Osteocyte (in vitro differentiated cells): ENCODE results near the gene SQOR. TPM values are rescaled to one million over a fixed set of nuclear protein-coding genes. Genes with fewer than 3 reads are reported as not detected.

Experiments
- DNase-seq: peaks from one replicate; pipeline ENCODE4 v3.0.0; 2021; ENCODE audit warnings: mixed read lengths; ENCODE audit not compliant: unreplicated experiment; ENCODE audit errors: extremely low spot score
- H3K27ac Mint-ChIP-seq: one replicate; pipeline ENCODE4 v1.8.0; 2021; ENCODE audit warnings: mild to moderate bottlenecking, mixed read lengths; ENCODE audit not compliant: unreplicated experiment
- H3K27me3 Mint-ChIP-seq: one replicate; pipeline ENCODE4 v1.8.0; 2021; ENCODE audit warnings: mixed read lengths; ENCODE audit not compliant: unreplicated experiment
- H3K36me3 Mint-ChIP-seq: one replicate; pipeline ENCODE4 v1.8.0; 2021; ENCODE audit warnings: mixed read lengths; ENCODE audit not compliant: unreplicated experiment
- H3K4me1 Mint-ChIP-seq: one replicate; pipeline ENCODE4 v1.8.0; 2021; ENCODE audit warnings: mixed read lengths; ENCODE audit not compliant: unreplicated experiment
- H3K4me3 Mint-ChIP-seq: one replicate; pipeline ENCODE4 v1.8.0; 2021; ENCODE audit warnings: mild to moderate bottlenecking, moderate library complexity, mixed read lengths; ENCODE audit not compliant: unreplicated experiment
- H3K9me3 Mint-ChIP-seq: one replicate; pipeline ENCODE4 v1.8.0; 2021; ENCODE audit warnings: mixed read lengths; ENCODE audit not compliant: unreplicated experiment
- total RNA-seq: library from RNA; stranded (reverse); gene quantifications from 2 replicates; pipeline ENCODE4 v1.2.1, GENCODE V29; 2021
- TF ChIP-seq, protein P1 (sequence below): fragments of 200-600 bp; sonication (generic); IDR thresholded peaks from 2 replicates; pipeline ENCODE4 v1.5.0; 2021; ENCODE audit warnings: antibody characterized with exemption, mild to moderate bottlenecking, moderate library complexity

Gene SQOR
- total RNA-seq, 1 donor from 2014 or later: 22.6 TPM

DNA sequence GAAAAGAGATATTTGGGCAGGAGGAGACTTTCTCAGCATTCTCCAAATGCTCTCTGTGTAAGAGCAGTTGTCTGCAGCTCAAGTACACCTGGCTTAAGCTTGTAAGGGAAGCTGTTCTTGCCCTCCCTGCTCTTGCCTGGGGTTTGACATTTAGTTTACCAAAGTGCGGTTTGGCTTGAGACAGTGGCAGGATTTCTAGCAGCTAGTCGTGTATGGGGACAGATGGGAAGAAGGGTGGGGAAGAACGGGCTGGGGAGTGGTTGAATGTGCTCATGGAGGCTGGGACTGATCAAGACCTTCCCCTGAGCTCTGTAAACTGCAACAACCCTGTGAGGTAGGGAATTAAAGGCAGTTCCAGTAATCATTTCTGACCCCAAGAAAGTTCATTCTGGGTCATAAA lies 39.8 kb downstream of the SQOR start:
- TF ChIP-seq, protein P1, sequence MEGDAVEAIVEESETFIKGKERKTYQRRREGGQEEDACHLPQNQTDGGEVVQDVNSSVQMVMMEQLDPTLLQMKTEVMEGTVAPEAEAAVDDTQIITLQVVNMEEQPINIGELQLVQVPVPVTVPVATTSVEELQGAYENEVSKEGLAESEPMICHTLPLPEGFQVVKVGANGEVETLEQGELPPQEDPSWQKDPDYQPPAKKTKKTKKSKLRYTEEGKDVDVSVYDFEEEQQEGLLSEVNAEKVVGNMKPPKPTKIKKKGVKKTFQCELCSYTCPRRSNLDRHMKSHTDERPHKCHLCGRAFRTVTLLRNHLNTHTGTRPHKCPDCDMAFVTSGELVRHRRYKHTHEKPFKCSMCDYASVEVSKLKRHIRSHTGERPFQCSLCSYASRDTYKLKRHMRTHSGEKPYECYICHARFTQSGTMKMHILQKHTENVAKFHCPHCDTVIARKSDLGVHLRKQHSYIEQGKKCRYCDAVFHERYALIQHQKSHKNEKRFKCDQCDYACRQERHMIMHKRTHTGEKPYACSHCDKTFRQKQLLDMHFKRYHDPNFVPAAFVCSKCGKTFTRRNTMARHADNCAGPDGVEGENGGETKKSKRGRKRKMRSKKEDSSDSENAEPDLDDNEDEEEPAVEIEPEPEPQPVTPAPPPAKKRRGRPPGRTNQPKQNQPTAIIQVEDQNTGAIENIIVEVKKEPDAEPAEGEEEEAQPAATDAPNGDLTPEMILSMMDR: no peak
- Mint-ChIP-seq H3K27me3 (no peaks in the 10 kb centered on the region), H3K36me3 (peaks cover 30% of the 10 kb centered on the region), H3K27ac (no peak overlapping the region), H3K4me3 (no peak overlapping the region), H3K9me3 (no peaks in the 10 kb centered on the region), H3K4me1 (peaks cover 13% of the 10 kb centered on the region)
- DNase-seq: no peak

DNA sequence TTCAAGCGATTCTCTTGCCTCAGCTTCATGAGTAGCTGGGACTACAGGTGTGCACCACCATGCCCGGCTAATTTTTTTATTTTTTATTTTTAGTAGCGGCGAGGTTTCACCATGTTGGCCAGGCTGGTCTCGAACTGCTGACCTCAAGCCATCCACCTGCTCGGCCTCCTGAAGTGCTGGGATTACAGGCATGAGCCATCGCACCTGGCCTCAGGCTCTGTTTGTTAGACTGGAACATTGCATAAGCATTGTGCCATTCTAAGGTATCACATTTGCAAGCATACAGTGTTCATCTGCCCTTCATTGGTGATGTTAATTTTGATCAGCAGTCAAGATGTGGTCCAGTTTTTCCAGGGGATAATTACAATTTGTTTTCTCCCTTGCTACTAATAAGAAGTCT lies 43.0 kb downstream of the SQOR start:
- Mint-ChIP-seq H3K27me3 (no peaks in the 10 kb centered on the region), H3K36me3 (peaks cover 25% of the 10 kb centered on the region), H3K27ac (no peak overlapping the region), H3K4me3 (no peak overlapping the region), H3K9me3 (no peaks in the 10 kb centered on the region), H3K4me1 (peaks cover 7% of the 10 kb centered on the region)
- TF ChIP-seq, protein P1: no peak
- DNase-seq: no peak

DNA sequence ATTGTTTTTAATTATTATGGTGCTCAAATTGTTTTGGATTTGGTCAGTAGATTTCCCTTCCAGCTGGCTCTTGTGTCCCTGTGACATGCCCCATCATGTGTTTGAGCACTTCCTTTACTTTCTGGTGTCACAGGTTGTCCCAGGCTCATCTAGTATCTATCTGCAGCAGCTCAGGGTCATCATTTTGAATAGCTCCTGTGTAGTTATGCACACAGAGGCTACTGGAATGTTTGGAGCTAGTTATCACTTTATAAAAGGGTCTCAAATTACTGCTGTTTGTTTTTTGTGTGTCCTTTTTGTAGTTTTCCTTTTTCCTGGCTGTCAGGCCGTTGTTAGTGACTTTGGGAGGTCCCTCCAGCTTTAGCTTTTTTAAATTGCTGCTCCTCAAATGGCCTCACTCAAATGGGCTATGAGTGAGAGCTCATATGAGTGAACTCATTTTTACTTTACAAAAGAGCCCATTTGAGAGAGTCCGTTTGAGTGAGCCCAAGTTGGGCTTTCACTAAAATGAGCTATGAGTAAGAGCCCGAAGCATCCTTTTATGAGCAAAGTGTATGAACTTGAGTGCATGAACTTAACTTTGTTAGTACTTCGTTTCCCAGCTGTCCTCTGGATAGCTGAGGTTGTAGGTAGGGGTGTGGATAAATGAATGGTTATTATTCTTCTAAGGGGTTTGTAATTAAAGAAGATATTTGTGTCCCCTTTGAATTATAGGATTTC lies 43.8 kb downstream of the SQOR start:
- Mint-ChIP-seq H3K4me1 (peaks cover 7% of the 10 kb centered on the region), H3K36me3 (peaks cover 25% of the 10 kb centered on the region), H3K4me3 (no peak overlapping the region), H3K9me3 (no peaks in the 10 kb centered on the region), H3K27ac (no peak overlapping the region), H3K27me3 (no peaks in the 10 kb centered on the region)
- TF ChIP-seq, protein P1: no peak
- no peak for DNase-seq

DNA sequence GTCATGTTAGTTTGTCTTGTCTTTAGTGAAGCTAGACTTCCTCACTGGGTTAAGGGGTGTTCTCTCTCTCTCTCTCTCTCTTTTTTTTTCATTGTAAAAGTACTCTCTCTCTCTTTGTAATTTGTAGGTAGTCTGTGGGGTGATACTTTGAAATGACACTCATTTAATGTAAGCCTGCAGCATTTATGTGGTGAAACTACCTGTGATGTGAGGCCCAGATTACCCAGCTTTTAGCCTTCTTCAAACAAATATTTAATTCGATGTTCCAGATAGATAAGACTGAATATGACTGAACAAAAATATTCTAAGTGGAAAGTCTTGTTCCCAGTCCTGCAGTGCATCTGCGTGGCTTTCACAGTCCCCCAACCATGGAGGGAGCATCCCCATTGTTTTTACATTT lies 49.7 kb downstream of the SQOR start:
- TF ChIP-seq, protein P1: no peak
- H3K27ac Mint-ChIP-seq: no peak overlapping the region
- H3K36me3 Mint-ChIP-seq: peaks cover 30% of the 10 kb centered on the region
- no peaks in the 10 kb centered on the region for H3K4me1 Mint-ChIP-seq
- no peak for DNase-seq
- H3K27me3 Mint-ChIP-seq: no peaks in the 10 kb centered on the region
- no peak overlapping the region for H3K4me3 Mint-ChIP-seq
- H3K9me3 Mint-ChIP-seq: no peaks in the 10 kb centered on the region

DNA sequence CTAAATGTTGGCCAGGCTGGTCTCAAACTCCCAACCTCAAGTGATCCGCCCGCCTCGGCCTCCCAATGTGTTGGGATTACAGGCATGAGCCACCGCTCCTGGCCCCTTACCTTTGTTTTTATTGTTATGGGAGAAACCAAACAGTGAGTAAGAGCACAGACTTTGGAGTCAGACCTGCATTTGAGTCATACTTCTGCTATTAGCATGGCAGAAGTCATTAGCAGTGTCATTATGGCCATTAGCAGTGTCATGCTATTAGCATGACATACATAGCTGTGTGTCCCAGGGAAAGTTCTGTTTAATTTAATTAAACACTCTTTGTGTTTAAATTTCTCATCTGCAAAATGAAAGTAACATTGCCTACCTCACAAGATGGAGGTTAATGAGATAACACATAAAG lies 54.8 kb downstream of the SQOR start:
- Mint-ChIP-seq H3K9me3 (no peaks in the 10 kb centered on the region), H3K27ac (no peak overlapping the region), H3K4me1 (no peaks in the 10 kb centered on the region), H3K4me3 (no peak overlapping the region), H3K36me3 (peaks cover 43% of the 10 kb centered on the region), H3K27me3 (no peaks in the 10 kb centered on the region)
- no peak for DNase-seq
- TF ChIP-seq, protein P1: no peak
